Trophoblast cell (in vitro differentiated cells and primary cell): ENCODE measurements around the gene IRF8.

ENCODE experiments used
- DNase-seq, 2 donors: peaks; one replicate each; pipeline ENCODE4 v3.0.0-alpha.2; 2016
- H2AFZ ChIP-seq: 2 replicates; pipeline ENCODE4 v1.6.1; 2013; ENCODE audit warnings: low read length, moderate library complexity, mild to moderate bottlenecking; ENCODE audit not compliant: insufficient read depth, poor library complexity
- H2AK5ac ChIP-seq: 2 replicates; pipeline ENCODE4 v1.6.1; 2013; ENCODE audit warnings: mild to moderate bottlenecking, low read length
- H2BK120ac ChIP-seq: 2 replicates; pipeline ENCODE4 v1.6.1; 2013; ENCODE audit warnings: low read length, mild to moderate bottlenecking, moderate library complexity; ENCODE audit not compliant: insufficient read depth, poor library complexity
- H2BK12ac ChIP-seq: 2 replicates; pipeline ENCODE4 v1.6.1; 2013; ENCODE audit warnings: mild to moderate bottlenecking, low read length, moderate library complexity
- H2BK5ac ChIP-seq: 2 replicates; pipeline ENCODE4 v1.6.1; 2013; ENCODE audit warnings: low read length, low read depth, moderate library complexity, mild to moderate bottlenecking; ENCODE audit not compliant: poor library complexity
- H3K14ac ChIP-seq: 2 replicates; pipeline ENCODE4 v1.6.1; 2013; ENCODE audit warnings: mild to moderate bottlenecking, low read length
- H3K18ac ChIP-seq: 2 replicates; pipeline ENCODE4 v1.6.1; 2013; ENCODE audit warnings: mild to moderate bottlenecking, low read length
- H3K23ac ChIP-seq: 2 replicates; pipeline ENCODE4 v1.6.1; 2013; ENCODE audit warnings: low read length
- H3K27ac ChIP-seq: 2 replicates; pipeline ENCODE4 v1.5.1; 2013; ENCODE audit warnings: low read depth, mild to moderate bottlenecking, inconsistent platforms, low read length, moderate library complexity
- H3K27me3 ChIP-seq: 2 replicates; pipeline ENCODE4 v1.6.1; 2013; ENCODE audit warnings: inconsistent platforms, mild to moderate bottlenecking, low read length, moderate library complexity; ENCODE audit not compliant: insufficient read depth
- H3K36me3 ChIP-seq, 2 experiments: 1 replicate in 1 of 2; 2 replicates in 1 of 2; pipeline ENCODE4 v1.6.1; 2013; ENCODE audit warnings: low read length in 2 of 2, mild to moderate bottlenecking in 2 of 2, moderate library complexity in 1 of 2; ENCODE audit not compliant: insufficient read depth in 2 of 2, control insufficient read depth in 1 of 2
- H3K4ac ChIP-seq: 2 replicates; pipeline ENCODE4 v1.6.1; 2013; ENCODE audit warnings: low read depth, mild to moderate bottlenecking, low read length, moderate library complexity
- H3K4me1 ChIP-seq, 2 experiments: 1 replicate in 1 of 2; 2 replicates in 1 of 2; pipeline ENCODE4 v1.6.1; 2013; ENCODE audit warnings: low read length in 2 of 2, mild to moderate bottlenecking in 2 of 2, moderate library complexity in 1 of 2; ENCODE audit not compliant: insufficient read depth in 2 of 2, control insufficient read depth in 1 of 2
- H3K4me2 ChIP-seq: 2 replicates; pipeline ENCODE4 v1.6.1; 2013; ENCODE audit warnings: inconsistent platforms, mild to moderate bottlenecking, low read length, moderate library complexity
- H3K4me3 ChIP-seq: 2 replicates; pipeline ENCODE4 v1.5.1; 2013; ENCODE audit warnings: mild to moderate bottlenecking, low read depth, low read length, inconsistent platforms
- H3K79me1 ChIP-seq: one replicate; pipeline ENCODE4 v1.6.1; 2013; ENCODE audit warnings: low read length
- H3K79me2 ChIP-seq: 2 replicates; pipeline ENCODE4 v1.6.1; 2013; ENCODE audit warnings: low read length, mild to moderate bottlenecking; ENCODE audit not compliant: control insufficient read depth, insufficient read depth, poor library complexity
- H3K9ac ChIP-seq: 2 replicates; pipeline ENCODE4 v1.6.1; 2013; ENCODE audit warnings: mild to moderate bottlenecking, low read length
- H3K9me3 ChIP-seq: 2 replicates; pipeline ENCODE4 v1.6.1; 2013; ENCODE audit warnings: low read depth, mild to moderate bottlenecking, control low read depth, inconsistent platforms, low read length; ENCODE audit not compliant: insufficient read depth
- H4K12ac ChIP-seq: 2 replicates; pipeline ENCODE4 v1.6.1; 2013; ENCODE audit warnings: low read depth, mild to moderate bottlenecking, low read length, moderate library complexity
- H4K8ac ChIP-seq: 2 replicates; pipeline ENCODE4 v1.6.1; 2013; ENCODE audit warnings: low read depth, mild to moderate bottlenecking, low read length, moderate library complexity
- H4K91ac ChIP-seq: one replicate; pipeline ENCODE4 v1.6.1; 2013; ENCODE audit warnings: low read depth, mild to moderate bottlenecking, low read length, moderate library complexity
- WGBS: extraction: QIAGEN DNeasy Blood & Tissue Kit; methylation state at CpG from one replicate; pipeline ENCODE4 v1.1.7; 2013; ENCODE audit warnings: missing lambda C conversion rate; ENCODE audit not compliant: insufficient read length, insufficient coverage; ENCODE audit errors: extremely low coverage; 5-methylcytosine and 5-hydroxymethylcytosine counted together

The IRF8 gene

GRCh38 chr16:85948138-85948509, 49.2 kb downstream of the IRF8 start:
- Histone ChIP-seq H3K4me2 (no peak overlapping the region), H4K91ac (no peak overlapping the region), H3K9me3 (no peaks in the 10 kb centered on the region), H3K36me3 (no peaks in the 10 kb centered on the region), H3K23ac (no peak overlapping the region), H2BK5ac (no peak overlapping the region), H3K14ac (peak overlapping the region; percentile 0), H3K27ac (no peak overlapping the region), H4K12ac (no peak overlapping the region), H3K18ac (no peak overlapping the region), H3K79me1 (peaks cover 10% of the 10 kb centered on the region), H3K79me2 (no peaks in the 10 kb centered on the region), H3K9ac (no peak overlapping the region), H2AK5ac (peak overlapping the region; percentile 11), H2BK12ac (peak overlapping the region; percentile 15), H3K4me1 (peaks cover 13 to 16% of the 10 kb centered on the region in 2 experiments), H4K8ac (no peak overlapping the region), H3K4ac (no peak overlapping the region), H3K4me3 (no peak overlapping the region), H2BK120ac (no peak overlapping the region), H3K27me3 (no peaks in the 10 kb centered on the region), H2AFZ (no peak overlapping the region)
- no CpG with 5 or more reads among the region's 20 CpGs for WGBS
- no peak for DNase-seq

- Histone ChIP-seq H3K9ac (no peak overlapping the region), H3K79me1 (peaks cover 10% of the 10 kb centered on the region), H3K79me2 (no peaks in the 10 kb centered on the region), H3K4me3 (no peak overlapping the region), H3K18ac (no peak overlapping the region), H3K23ac (no peak overlapping the region), H3K4ac (no peak overlapping the region), H2BK5ac (no peak overlapping the region), H3K36me3 (no peaks in the 10 kb centered on the region), H3K4me1 (peaks cover 13 to 16% of the 10 kb centered on the region in 2 experiments), H4K8ac (no peak overlapping the region), H4K12ac (no peak overlapping the region), H4K91ac (no peak overlapping the region), H2BK120ac (no peak overlapping the region), H3K9me3 (no peaks in the 10 kb centered on the region), H3K4me2 (no peak overlapping the region), H3K27me3 (no peaks in the 10 kb centered on the region), H2AFZ (no peak overlapping the region), H3K14ac (no peak overlapping the region), H2BK12ac (no peak overlapping the region), H2AK5ac (no peak overlapping the region), H3K27ac (no peak overlapping the region)
- DNase-seq = no peak
- no CpG with 5 or more reads among the region's 14 CpGs for WGBS
Observed at GRCh38 chr16:85948616-85949265, 49.8 kb downstream of the IRF8 start.

- Histone ChIP-seq H3K79me1 (peaks cover 14% of the 10 kb centered on the region), H2AK5ac (peak overlapping the region; percentile 36), H4K12ac (no peak overlapping the region), H3K4me1 (peaks cover 13 to 16% of the 10 kb centered on the region in 2 experiments), H3K9ac (no peak overlapping the region), H3K79me2 (no peaks in the 10 kb centered on the region), H3K4me3 (no peak overlapping the region), H3K27me3 (no peaks in the 10 kb centered on the region), H3K9me3 (no peaks in the 10 kb centered on the region), H3K14ac (peak overlapping the region; percentile 46), H2AFZ (no peak overlapping the region), H3K36me3 (no peaks in the 10 kb centered on the region), H4K91ac (peak overlapping the region; percentile 82), H2BK120ac (peak overlapping the region; percentile 72), H2BK5ac (peak overlapping the region; percentile 32), H2BK12ac (peak overlapping the region; percentile 39), H3K4ac (peak overlapping the region; percentile 1), H4K8ac (peak overlapping the region; percentile 27), H3K18ac (peak overlapping the region; percentile 71), H3K27ac (peak overlapping the region; percentile 26), H3K23ac (no peak overlapping the region), H3K4me2 (no peak overlapping the region)
- no CpG with 5 or more reads among the region's 14 CpGs for WGBS
- DNase-seq = peak; percentile 8 to 76
Observed at GRCh38 chr16:85950136-85950918, 51.4 kb downstream of the IRF8 start.

GRCh38 chr16:85952197-85952596, 53.2 kb downstream of the IRF8 start:
- DNase-seq = no peak
- peak overlapping the region; percentile 17 for H4K91ac ChIP-seq
- whole genome bisulfite sequencing = no CpG with 5 or more reads among the region's 12 CpGs
- H3K14ac ChIP-seq = no peak overlapping the region
- no peaks in the 10 kb centered on the region for H3K36me3 ChIP-seq
- H3K27ac ChIP-seq = no peak overlapping the region
- no peak overlapping the region for H3K4ac ChIP-seq
- no peak overlapping the region for H2AFZ ChIP-seq
- H2BK120ac ChIP-seq = no peak overlapping the region
- no peak overlapping the region for H3K4me2 ChIP-seq
- H3K79me2 ChIP-seq = no peaks in the 10 kb centered on the region
- no peak overlapping the region for H2BK5ac ChIP-seq
- no peak overlapping the region for H3K23ac ChIP-seq
- H3K9me3 ChIP-seq = no peaks in the 10 kb centered on the region
- peak overlapping the region; percentile 21 for H2AK5ac ChIP-seq
- H3K18ac ChIP-seq = no peak overlapping the region
- no peak overlapping the region for H3K4me3 ChIP-seq
- H3K79me1 ChIP-seq = peaks cover 14% of the 10 kb centered on the region
- no peak overlapping the region for H3K9ac ChIP-seq
- H3K27me3 ChIP-seq = no peaks in the 10 kb centered on the region
- H3K4me1 ChIP-seq = peaks cover 13 to 16% of the 10 kb centered on the region in 2 experiments
- H4K8ac ChIP-seq = no peak overlapping the region
- no peak overlapping the region for H4K12ac ChIP-seq
- peak overlapping the region; percentile 0 for H2BK12ac ChIP-seq
